Stimulated activated CD4-positive, alpha-beta T cell treated with anti-CD3 and anti-CD28 coated beads, Interleukin-4, amount 100 ng/mL, for 48 hours (primary cell): ENCODE results near the gene SLIRP.
A peak's percentile ranks its signal among the peaks of the same experiment; 100 is the strongest.
"Not testable (repeated sequence)": the region's sequence is repeated elsewhere in the genome, so short reads cannot be mapped to it uniquely, and the experiment has no call there.

Experiments used
- DNase-seq, 2 donors: peaks; one replicate each; pipeline ENCODE4 v3.0.0-alpha.2; 2020; ENCODE audit warnings: low read depth in 2 of 2

Gene SLIRP

DNA sequence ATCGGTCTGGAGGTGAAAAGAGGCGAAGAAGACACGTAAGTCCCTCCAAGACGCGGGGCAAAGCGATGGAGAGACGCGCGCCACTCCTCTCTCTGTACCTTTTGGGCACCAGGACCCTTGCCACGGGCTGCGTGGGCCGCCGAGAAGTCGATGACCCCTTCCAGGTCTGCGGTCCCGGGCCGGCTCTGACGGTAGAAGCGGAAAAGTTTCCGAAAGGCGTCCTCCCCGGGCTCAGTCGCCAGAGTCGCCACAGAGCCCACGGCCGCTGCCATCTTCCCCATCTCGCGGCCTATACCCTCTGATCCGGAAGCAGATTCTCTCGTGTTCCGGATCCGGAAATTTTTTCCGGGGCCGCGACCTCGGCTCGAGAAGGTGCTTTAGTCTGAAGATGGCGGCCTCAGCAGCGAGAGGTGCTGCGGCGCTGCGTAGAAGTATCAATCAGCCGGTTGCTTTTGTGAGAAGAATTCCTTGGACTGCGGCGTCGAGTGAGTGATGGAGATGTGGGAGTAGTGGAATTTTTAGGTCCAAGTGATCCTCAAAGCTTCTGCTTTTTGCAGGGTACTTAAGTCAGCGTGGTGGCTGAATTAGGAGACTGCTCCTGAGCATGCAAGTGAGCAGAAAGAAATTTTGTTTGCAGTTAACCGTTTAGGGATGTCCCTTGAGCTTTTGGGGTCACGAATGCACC lies at the start of gene SLIRP, which contains the start of gene ALKBH1:
SLIRP (plus strand) TSS at position 380 of the 685 bp plus-strand sequence; CDS start at position 389, 9 bp downstream.
ALKBH1 (minus strand) TSS at position 300 of the 685 bp plus-strand sequence; CDS start at position 281, 19 bp downstream.
- DNase-seq, result peak; percentile 76 to 84

DNA sequence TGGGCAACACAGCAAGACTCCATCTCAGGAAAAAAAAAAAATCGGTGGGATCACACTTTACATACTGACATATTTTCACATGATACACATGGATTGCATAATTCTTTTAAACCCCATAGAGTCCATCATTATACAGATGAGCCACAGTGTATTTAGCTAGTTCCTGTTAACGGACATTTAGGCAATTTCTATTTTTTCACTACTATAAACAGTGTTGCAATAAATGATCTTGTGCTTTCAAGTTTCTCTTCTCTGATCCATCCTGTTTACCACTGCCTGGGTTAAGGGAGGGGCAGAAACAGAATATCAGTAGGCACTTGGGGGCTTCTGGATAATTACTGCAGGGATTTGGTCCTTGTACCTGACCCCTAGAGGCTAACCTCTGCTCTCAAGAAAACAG lies 48.1 kb upstream of the SLIRP start:
- DNase-seq, result no peak

DNA sequence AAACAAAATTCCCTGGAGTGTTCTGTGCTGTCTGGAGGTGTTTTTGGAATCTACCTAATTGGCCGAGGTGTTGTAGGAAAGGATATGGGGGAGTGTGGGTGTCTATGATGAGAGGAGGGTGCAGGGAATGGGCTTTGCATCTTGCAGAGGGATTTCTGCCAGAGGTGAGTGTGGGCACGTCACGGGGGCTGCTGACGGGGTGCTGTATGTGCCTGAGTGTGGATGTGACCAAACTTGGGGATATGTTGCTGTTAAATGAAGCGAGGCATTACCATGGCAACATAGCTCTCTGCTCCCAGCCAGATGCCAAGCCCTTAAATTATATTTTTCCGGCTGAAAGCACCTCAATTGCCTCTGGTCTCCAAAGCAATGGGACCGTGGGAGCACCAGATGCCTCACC lies 47.1 kb upstream of the SLIRP start:
- no peak for DNase-seq

DNA sequence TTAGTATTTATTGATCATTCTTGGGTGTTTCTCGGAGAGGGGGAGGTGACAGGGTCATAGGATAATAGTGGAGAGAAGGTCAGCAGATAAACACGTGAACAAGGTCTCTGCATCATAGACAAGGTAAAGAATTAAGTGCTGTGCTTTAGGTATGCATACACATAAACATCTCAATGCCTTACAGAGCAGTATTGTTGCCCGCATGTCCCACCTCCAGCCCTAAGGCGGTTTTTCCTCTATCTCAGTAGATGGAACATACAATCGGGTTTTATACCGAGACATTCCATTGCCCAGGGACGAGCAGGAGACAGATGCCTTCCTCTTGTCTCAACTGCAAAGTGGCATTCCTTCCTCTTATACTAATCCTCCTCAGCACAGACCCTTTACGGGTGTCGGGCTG lies 46.3 kb upstream of the SLIRP start:
- DNase-seq, result not testable (repeated sequence)

DNA sequence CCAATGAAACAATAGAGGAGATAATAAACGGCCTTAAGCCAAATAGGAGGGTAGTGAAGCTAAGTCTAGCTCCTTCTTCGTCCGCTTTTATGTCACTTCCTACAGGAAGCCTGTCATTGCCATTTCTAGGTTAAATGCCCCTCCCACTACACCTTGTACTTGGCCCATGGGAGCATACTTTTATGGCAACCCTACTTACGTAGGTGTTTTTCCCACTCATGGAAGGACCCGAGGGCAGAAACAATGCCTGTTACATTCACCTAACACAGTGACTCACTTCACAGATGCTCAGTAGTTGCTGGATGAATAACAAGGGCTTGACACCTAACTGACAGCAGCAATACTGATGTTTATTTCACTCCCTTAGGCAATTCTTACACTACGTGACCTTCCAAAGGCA lies 44.6 kb upstream of the SLIRP start:
- DNase-seq, result no peak

DNA sequence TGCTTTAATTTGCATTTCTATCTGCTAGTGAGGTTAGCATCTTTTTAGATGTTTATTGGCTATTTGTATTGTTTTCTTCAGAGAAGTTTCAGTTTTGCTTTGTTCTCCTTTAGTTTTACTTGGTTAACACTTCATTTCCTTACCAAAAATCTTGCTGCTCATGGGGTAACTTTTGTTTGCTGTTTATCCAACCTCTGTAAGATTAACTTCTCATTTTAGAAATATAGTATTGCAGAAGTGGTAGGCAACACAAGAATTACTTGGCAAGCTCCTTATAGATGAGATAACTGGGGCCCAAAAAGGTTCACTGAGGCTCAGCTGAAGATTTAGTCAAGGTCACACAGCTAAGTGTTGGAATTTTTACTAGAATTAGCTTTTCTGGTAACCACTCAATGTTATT lies 40.6 kb upstream of the SLIRP start:
- DNase-seq, result no peak

DNA sequence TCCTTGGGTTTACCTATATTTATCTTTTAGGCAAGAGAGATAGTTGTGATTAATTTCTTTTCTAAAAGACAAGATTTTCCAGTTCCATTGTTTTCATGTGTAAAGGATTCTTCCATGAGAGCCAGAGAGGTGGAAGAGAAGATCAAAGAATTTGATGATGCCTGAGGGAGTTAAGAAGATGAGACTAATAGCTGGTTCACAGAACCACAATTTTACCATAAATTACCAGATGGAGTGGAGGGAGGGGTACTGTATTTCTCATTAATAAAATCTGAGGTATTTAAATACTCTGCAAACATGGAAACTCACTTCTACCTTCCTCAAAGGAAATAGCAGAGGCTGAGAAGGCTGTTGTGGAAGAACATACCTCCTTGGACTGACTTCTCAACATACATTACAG lies 34.7 kb upstream of the SLIRP start:
- no peak for DNase-seq

DNA sequence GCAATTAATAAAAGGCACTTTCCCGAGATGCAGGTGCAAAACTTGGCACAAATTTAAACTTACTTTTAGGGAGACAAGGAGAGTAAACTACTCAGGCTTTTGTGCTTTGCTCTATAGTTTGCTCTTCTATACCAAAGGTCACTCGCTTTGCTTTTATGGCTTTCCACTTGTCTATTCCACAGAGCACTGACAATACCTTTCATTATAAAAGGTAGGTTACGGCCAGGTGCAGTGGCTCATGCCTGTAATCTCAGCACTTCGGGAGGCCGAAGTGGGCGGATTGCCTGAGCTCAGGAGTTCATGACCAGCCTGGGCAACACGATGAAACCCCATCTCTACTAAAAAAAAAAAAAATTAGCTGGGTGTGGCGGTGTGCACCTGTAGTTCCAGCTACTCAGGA lies 33.0 kb upstream of the SLIRP start:
- no peak for DNase-seq

DNA sequence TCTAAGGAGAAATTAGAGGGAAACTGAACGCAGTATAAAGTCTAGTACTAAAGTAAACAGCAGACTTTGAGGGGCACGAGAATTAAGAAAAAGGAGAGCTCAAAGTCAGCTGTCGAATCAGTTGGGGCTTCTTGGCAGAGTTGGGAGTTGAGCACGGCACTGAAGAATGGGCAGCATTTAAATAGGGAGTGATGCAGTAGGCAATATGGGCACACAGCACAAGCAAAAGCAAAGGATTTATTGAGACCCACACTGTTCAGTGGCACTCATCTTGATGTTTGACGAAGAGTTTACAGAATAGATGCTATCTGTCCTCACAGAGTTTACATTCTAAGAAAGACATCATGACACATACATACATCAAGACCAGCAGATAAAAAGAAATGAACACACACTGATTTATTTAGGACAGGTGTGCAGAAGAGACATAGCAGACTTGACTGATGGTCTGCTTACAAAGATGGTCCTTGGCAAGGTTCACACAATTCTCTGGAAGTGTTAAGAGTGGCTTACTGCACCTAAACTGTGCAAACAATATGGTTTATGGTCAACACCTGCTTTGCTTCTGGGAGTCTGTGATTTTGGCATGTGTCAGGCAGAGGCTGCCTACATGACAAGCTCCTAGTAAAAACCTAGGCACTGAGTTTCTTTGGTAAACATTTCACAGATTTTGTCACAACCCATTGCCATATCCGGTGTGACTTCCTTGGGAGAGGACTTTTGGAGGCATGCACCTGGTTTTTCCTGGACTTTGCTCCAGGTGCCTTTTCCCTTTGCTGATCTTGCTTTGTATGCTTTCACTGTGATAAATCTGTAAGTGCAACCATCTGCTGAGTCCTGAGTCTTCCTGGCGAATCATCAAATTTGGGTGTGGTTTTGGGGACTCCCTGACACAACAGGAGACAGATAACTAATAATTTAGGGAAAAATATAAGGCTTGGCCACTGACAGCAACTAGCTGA lies 26.4 kb upstream of the SLIRP start:
- no peak for DNase-seq

DNA sequence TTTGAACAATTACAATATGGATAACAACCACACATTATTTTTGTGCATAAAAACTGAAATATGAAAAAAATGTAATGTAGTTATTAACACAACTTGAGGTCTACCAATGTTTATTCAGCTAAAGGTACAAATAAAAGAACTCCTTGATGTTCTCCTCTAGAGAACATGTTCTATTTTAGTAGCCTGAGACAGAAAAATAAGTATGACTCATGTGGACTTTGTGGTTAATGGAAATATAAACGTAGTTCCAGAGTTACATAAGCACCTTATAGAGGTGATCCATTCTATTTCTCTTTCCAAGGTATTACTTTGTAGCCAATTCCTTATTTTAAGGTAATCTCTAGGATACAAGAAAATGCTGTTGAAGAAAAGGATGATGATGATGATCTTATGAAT lies 25.7 kb upstream of the SLIRP start:
- DNase-seq, result no peak

DNA sequence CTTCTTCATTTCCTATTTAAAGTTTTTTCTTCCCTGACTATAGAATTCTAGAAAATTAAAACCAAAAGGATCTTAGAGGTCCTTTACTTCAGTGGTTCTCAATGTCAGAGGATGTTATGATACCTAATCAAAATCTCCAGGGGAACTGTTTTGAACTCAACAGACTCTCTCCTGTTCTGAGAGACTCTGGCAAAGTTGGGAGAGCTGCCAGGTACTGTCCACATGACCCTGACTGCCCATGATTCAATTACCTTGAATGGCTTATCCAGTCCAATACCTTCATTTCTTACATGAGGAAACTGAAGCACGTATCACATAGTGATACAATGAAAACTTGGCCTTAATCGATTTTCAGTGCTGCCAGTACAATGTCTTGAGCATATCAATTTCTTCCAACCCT lies 16.6 kb upstream of the SLIRP start:
- DNase-seq, result no peak

DNA sequence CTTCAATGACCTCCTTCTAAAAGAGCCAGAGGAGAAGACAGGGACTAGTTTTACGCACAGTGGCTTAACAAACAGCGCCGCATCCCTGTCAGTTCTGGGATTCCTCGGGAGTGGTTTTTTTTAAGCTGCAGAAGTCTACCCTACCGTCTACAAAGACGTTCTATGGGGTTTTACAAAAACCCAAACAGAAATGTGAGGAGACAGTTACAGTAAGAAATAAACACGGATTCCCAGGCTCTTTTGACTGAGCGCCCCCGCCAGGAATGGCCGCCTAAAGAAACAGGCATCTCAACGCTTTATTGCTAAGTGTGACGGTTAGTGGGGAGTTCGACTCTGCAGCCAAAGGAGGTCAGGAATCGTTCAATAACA lies 564 bp upstream of the SLIRP start:
- DNase-seq, result no peak

DNA sequence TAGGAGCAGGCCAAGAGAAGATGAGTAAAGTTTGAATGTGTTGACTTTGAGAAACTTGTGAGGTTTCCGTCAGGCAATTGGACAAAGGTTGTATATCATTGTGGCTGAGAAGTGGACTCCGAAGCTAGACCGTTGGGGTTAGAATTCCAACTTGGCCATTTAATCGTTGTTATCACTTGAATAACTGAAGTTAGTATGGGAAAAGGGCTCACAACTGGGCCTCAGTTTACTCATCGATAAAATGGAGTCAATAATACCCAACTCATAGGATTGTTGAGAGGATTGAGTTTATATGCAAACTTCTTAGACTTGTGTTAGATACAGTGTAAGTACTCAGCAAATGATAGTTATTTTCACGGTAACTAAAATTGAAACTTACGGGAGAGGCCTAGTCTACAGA lies 846 bp downstream of the SLIRP start:
- no peak for DNase-seq

DNA sequence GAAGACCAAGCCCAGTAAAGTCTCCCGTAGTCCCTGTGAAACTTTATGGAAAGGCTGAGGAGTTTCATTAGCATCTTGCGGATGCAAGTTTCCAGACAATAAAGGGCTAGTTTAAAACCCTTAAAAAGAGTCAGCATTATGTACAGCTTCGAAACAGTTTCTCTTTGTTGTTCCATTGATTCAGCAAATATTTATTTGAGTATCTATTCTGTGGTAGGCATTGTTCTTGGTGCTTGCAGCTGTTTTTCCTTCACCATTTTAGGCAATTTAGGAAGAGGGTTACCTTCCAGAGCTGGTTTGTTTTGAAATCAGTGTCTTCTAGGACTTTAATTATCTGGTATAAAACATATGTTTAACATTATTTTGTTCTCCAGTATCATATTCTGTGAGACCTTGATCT lies 1.5 kb downstream of the SLIRP start:
- DNase-seq, result no peak

DNA sequence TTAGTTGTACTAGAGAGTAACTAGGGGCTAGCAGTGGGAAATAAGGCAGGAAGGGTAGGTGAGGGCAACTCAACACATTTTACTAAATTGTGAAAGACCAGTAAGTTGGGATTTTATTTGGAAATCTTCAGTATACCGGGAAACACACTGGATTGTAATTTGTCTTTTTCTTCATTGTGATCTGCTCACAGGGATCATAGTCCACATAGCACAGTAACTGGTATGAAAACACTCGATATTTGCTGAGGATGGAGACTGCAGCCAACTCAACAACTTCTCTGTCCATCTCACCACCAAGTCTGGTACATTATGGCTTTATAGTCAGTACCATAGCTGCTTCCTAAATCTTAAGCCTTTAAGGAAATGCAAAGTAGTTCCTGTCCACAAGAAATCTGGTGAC lies 2.5 kb downstream of the SLIRP start:
- no peak for DNase-seq

DNA sequence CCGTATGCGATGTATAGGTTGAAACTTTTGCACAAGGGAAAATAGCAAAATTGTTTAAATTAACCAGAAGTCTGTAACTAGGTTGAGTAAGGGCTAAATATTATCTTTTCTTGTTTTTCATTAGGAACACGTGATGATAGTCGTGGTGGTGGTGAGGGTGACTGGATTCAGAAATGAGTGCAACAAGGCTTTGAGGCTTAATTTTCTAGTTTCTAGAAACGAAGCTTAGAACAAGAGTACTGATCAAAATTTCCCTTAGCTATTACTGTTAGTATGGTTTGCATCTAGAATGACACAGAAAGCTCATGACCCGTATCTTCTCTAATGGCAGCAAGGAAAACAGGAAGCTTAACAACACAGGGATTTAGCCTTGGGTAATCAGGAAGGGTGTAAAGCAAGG lies 7.0 kb downstream of the SLIRP start:
- DNase-seq, result no peak

DNA sequence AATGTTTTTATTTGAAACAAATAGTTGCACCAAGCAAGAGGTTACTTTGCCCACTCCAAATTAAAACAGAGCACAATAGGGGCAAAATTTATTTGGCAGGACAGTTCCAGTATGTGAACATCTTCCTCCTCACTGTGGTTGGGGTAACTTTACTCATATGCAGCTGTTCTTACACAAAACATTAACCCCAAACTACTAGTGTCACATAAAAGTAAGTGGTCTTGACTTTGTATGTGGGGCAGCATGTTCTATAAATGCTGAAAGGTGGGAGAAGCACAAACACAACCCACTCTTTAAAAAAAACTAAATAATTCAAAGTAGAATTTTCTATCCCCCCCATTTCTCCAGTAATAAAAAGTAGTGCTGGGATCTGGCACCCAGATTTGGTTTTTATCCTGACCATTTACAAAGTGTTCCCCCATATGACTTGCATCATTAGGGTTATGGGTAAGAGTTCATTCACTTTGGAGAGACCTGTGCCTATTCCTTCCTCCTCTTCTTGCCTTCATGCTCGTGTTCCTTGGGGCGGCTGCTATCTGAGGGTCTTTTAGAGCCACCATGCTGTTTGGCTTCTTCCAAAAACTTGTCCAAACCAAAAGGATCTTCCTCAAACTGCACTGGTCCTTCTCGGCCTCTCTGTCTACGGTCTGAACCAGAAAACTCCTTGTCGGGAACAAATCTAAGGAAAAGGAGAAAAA lies 9.9 kb downstream of the SLIRP start:
- DNase-seq, result no peak

DNA sequence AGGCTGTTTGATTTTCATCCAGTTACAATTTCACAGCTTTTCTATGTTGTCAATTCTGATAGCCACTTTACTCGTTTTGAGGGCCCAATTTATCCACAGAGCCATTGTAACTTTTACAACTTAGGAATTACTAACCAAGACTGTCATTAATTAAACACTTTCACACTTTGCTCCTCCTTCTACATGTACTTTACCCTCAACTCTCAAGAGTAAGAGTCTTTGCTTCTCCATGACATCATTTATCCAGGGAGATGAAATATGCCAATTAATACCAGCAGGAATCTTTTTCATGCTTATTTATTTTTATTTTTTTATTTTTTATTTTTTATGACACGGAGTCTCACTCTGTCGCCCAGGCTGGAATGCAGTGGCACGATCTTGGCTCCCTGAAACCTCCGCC lies 13.5 kb downstream of the SLIRP start:
- no peak for DNase-seq

DNA sequence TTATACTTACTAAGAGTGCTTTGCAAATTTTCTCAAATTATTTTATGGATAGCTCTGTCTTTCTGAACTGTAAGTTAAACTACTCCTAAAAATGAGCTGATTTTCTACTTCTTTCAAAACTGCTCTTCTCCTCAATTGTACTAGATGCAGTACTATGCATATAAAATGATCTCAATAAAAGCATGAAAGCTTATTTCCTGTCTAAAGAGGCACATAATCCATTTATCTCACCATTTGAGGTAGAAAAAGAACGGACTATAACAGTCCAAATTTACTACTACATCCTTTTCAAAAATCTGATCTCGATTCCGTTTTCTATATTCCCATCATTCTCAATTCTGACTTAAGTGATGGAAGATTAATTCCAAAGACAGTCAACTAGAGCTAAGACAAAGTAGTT lies 14.4 kb downstream of the SLIRP start:
- no peak for DNase-seq

DNA sequence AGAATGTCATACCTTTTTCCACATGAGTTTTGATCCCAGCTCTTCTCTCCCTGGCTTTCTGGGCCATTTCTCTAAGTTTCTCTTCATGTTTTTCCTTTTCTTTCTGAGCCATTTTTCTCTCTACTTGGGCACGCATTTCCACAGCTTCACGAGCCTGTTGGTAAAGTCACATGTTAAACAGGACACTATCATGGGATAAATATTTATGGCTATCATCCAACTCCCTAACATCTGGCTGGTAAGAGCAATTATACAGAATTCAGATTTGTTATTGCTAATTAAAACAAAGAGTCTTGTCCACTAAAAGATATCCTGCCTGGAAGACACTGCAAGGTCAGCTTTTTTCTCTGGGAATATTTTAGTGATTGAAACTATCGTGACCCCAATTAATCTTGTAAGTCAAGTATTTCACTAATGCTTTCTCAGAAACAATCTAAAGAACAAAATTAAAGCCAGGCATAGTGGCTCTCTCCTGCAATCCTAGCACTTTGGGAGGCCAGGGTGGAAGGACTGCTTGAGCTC lies 23.1 kb downstream of the SLIRP start:
- DNase-seq, result no peak

DNA sequence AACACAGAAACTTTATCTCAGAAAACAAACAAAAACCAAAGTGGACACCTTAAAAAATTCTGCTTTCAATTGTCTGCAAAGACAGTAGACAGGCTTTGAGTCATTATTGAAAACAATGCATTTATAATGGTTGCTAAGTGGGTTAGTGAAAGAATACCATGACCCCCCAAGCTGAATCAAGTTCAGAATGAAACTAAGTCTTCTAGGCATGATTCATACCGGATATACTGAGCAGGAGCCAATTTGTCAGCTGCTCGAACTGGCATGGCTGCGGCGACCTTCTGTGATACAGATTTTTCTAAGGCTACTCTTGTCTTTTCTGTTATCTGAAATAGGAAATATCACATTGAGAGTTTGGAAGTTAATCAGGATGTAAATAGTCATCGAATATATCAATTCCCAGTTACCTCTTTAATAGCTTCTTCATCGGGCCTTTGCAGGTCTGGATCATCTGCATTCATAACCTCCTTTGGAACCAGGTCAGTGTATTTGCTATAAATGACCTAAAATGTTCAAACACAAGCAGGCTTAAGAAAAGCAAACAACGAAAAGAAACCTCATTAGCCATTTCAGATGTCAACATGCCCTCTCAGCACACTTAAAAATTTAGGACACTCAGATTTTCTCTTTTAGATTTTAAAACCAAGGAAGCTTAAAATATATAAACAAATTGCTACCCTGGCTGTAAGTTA lies 30.8 kb downstream of the SLIRP start:
- DNase-seq, result peak in 1 of 2 donors; percentile 16

DNA sequence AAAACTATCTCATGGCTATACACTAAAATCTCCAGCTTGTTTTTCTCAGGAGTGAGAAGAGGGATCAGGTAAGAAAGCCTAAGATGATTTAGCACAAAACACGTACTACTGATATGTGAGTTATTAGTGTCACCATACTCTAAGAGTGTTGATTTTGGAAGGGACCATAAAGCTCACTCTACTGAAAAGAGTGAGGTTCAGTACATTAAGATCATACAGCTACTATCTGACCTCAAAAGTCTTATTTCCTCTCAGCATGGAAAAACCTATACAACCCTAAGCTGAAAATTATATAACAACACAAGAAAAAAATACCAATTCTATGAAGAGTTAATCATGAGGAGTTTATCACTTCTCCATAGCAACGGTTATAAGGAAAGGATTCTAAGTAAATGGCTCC lies 33.5 kb downstream of the SLIRP start:
- DNase-seq, result no peak
